ENCODE data around the gene VEGFA.

GRCh38 chr6:43736211-43736786, 33.7 kb upstream of the VEGFA start:
- TF ChIP-seq CTCF (IDR thresholded peaks at IDR 0.05) (no peak), POLR2A (IDR thresholded peaks at IDR 0.05) (no peak)
